GM21576 (cell line): Measurements from ENCODE around the gene VWCE.

Experiments used
- ATAC-seq: cut with Tn5 transposase; IDR thresholded peaks from one replicate; pipeline ENCODE4 v1.9.1; 2021; ENCODE audit warnings: mild to moderate bottlenecking, moderate library complexity; ENCODE audit not compliant: unreplicated experiment

VWCE gene

DNA sequence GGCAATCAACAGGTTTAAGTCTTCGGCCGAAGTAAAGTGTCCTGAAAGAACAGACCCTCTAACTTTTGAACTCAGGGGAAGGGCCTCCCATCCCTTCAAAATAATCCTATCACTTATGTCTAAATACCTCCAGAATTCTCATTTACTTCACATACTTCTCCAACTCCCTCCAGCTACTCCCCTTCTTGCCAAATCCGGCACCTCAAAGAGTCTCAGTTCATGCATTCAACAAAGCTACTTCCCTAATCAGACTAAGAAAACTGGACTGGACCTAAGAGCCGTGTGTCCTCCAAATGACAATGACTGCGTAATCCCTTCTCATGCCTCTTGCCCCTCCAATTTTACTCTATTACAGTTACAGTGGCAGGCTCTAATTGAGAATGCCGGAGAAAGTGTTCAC is 36.5 kb upstream of the VWCE start:
- ATAC-seq, result no peak

DNA sequence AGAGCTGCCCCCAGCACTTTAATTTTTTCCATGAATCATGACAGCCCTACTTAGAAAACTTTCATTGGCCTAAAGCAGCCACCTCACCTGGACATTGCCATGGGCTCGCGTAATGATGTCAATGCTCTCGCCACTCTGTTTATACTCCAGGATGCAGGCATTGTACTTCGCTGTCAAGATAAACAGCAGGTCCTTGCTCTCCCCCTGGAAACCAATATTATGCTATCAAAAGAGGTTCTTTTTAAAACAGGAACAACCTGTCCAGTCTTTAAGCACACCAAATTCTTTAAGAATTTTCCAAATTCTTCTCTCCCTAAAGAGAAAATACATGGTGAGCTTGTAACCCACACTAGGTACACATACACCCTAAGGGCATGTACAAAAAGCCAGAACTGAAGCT is 34.8 kb upstream of the VWCE start:
- ATAC-seq, result no peak

DNA sequence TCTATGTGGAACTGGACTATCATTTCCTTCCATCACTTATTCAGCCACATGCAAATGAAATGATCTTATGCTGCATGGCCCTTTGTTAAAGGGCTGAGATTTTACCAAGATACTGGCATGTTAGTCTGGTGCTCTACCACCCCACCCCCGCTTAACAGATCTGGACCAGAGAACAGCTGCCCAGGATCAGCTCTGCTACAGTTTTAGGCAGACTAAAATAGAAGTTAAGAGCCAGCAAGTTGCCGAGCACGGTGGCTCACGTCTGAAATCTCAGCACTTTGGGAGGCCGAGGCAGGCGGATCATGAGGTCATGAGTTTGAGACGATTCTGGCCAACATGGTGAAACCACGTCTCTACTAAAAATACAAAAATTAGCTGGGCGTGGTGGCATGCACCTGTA is 33.2 kb upstream of the VWCE start:
- ATAC-seq, result no peak

GRCh38 chr11:61327669-61328071 is 32.6 kb upstream of the VWCE start:
- ATAC-seq, result no peak

DNA sequence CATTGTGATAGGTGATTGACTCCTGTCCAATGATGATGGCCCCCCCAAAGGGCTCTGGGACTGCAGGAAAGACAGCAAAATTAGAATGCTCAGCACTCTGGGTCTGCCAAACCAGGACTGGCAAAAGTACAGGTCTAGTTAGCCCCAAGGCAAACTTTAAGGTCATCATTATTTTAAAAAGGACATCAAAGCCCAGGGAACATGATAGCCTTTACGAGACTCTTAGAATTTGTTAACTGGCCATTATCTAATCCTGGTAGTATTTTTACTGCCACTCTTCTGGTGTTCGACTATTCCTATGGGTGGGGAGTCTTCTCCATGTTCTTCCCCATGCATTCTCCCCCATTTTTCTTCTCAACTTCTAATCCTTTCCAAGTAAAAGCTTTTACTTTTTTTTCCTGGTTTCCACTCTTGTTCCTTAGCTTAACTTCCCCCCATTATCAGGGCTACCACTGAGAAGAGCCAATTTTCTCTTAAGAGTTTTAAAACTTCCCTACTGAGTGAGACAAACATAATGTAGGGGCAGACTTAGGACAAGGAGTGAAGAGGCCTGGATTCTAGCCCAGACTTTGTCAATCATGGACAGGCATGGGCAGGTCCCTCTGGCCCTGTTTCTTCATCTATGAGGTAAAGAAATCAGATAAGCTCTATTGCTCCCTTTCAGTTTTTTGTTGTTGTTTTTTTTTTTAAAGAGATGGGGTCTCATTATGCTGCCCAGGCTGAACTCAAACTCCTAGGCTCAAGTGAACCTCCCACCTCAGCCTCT is 30.7 kb upstream of the VWCE start:
- ATAC-seq, result no peak

- ATAC-seq, result no peak
Measured at GRCh38 chr11:61315260-61315659, 20.1 kb upstream of the VWCE start.

DNA sequence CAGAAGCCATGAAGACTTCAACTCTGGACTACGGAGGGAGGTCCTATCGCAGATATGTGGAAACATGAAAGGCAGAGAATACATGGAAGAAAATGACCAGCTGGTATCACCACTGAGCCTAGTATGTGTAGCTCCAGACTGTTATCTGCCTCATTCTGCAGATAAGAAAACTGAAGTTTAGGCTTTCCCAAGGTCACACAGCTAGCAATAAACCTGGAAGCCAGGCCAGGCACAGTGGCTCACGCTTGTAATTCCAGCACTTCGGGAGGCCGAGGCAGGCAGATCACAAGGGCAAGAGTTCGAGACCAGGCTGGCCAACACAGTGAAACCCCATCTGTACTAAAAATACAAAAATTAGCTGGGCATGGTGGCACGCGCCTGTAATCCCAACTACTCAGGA is 15.6 kb upstream of the VWCE start:
- ATAC-seq, result no peak

DNA sequence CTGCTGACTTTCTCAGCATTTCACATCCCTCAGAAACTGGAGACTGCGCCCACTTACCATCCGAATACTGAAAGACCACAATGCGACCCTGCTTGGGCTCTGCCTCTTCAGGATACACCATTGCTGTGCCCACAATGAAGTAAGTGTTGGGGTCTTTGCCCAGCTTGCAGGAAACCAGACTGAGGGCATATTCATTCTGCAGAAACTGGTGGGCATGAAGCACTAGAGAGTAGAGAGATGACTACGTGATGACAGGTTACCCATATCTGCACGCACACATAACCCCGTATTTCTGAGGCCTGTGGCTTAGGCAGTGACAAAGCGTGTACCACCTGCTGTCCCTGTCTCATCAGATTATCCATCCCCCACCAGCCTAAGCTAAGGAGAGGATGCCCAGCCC is 14.6 kb upstream of the VWCE start:
- no peak for ATAC-seq

GRCh38 chr11:61309141-61309540 is 14.0 kb upstream of the VWCE start:
- no peak for ATAC-seq

DNA sequence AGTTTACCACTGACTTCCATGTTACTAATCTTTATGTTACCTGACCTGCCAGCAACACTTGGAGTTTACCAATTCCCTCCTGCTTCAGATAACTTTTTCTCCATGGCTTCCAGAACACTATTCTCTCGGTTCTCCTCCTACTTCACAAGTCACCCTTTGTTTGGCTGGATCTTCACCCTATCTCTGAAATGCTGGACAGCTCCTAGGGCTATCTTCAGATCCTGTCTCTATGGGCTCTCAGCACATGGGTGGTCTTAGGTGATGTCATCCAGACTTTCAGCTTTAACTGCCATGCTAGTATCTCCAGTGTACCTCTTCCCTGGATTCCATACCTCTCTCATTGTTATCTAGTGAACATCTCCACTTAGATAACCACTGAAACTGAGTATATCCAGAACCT is 12.2 kb upstream of the VWCE start:
- no peak for ATAC-seq

DNA sequence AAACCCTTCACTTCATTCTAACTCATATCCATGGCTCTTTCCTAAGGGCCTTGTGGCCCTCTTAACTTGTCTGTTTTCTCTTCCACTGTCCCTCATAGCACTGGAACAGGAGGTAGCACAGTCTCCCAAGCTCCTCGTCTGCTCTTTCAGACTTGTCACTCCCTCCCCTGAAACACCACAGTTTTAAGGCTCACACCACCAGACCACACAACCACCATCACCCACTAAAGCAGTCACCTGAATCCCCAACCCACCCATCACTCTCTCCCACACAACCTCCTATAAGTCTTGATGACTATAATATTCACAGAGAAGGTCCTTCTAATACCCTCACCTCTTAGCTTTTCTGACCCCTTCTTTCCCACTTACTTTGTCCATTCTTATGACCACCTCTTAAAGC is 11.1 kb upstream of the VWCE start:
- no peak for ATAC-seq

DNA sequence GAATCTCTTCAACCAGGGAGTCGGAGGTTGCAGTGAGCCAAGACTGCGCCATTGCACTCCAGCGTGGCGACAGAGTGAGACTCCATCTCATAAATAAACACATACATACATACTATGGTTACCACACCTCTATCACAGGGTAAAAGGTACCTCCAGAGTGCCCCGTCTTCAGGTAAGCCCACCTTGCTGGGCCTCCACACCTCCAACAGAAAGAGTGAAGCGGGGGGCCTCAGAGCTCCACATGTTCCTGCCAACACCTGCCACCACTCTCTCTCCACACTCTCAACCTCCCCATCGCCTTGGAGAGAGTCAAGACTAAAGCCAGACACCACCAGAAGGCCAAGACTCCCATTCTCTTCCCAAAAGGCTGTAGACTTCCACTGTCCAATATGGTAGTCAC is 10.3 kb upstream of the VWCE start:
- ATAC-seq, result no peak

- no peak for ATAC-seq
Measured at GRCh38 chr11:61303725-61304124, 8.6 kb upstream of the VWCE start.

DNA sequence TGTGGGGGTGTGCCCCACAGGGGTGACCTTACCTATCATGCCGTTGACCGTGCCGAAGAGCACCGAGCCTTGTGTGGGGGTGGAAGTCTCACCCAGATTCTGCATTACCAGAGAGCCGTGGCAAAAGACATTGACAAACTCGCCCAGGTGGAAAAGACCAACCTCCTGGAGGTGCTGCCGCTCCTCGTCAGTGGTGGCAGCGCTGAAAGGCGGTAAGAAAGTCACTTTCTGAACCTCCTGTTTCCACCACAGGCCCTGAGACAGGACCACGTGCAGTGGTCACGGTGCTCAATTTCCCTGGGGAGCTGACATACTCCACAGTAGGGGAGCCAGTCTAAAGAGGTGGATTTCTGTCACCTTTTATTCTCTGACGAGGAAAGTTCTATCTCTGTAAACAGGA is 7.4 kb upstream of the VWCE start:
- ATAC-seq, result no peak

DNA sequence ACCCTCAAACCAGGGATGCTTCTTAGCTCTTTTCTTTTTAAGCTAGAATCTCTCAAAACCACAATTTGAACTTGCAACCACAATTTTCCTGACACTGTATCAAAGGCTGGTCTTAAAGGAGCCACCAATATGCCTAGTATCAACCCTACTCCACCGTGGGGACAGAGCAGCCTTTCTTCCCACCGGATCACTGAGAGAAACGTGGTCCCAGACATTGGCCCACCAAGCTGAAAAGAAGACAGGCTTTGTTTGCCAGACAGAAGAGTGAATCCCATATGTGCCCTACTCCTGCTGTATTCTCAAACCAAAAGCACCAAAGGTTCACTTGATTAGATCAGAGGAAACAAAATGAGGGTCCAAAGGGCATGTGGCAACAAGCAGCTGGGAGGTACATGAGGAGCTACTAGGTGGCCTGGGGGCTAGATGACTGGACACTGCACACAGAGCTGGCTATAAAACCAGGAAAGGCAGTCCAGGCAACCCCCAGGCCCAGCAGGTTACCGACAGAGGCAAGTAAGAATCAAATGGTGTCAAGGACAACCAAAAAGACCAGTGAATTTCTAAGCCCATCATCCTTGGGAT is 3.6 kb upstream of the VWCE start:
- ATAC-seq, result no peak

- no peak for ATAC-seq
Measured at GRCh38 chr11:61297746-61298145, 2.6 kb upstream of the VWCE start.

DNA sequence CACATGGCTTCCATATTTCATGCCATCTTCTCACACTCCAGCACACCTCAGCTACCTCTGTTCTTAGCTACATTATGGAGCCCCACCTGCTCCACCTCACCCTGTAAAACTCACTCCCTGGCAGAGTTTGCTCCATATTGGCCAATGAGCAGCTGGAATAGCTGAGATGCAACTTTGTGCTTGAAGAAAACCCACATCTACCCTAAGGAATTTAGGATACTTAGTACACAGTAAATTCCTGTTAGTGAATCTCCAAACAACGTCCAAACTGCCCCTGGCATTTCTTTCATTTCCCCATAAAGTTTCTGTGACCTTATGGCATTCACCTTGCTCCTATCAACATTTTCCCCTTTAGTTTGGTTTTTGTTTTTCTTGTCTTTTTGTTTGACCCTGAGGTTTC is 2.2 kb upstream of the VWCE start:
- no peak for ATAC-seq

DNA sequence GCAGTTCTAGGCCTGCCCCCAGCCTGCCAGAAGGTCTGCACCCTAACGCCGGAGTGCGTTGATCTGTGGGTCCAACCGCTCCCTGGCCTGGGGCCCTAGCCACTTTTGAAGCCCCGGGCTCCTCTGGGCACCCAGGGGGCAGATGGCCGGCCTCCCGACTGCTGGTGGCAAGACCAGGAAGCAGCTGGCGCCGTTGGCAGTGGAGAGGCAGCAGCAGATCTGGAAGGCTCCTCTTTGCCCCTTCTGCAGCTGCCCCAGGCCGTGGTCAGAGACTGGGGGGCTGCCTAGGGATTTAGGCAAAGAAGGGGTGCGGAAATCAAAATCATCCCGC is 445 bp upstream of the VWCE start:
- ATAC-seq, result no peak

- peak; percentile 33 for ATAC-seq
Measured at GRCh38 chr11:61293867-61294716, 1.0 kb downstream of the VWCE start.

DNA sequence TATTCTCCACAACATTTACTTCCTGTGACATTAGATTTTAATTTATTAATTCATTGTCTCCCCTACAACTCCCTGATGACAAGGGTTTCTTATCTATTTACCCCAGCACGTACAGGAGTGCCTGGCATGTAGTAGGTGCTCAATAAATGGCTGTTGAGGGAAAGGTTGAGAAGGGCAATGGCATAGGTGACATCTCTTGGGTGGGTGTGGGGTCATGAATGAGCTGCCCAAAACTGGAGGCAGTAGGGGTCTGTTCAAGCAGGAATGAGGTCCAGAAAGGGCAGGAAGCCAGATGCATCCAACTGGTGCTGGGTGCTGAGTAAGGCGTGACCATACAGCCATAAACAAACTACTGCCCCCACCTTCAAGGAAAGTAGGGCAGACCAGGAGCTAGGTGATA is 2.8 kb downstream of the VWCE start:
- ATAC-seq, result no peak

GRCh38 chr11:61290905-61291690 is 4.0 kb downstream of the VWCE start:
- no peak for ATAC-seq
